Measurements from ENCODE around the gene SCRG1.

Gene SCRG1

GRCh38 chr4:173357939-173358338, 41.0 kb downstream of the SCRG1 start:
- no peak for DNase-seq

- no peak for DNase-seq
Observed at GRCh38 chr4:173347467-173347866, 51.4 kb downstream of the SCRG1 start.

GRCh38 chr4:173346074-173346473, 52.8 kb downstream of the SCRG1 start:
- no peak for DNase-seq

GRCh38 chr4:173345648-173346047, 53.3 kb downstream of the SCRG1 start:
- DNase-seq, result no peak

- no peak for DNase-seq
Observed at GRCh38 chr4:173343832-173344397, 55.0 kb downstream of the SCRG1 start.

GRCh38 chr4:173337463-173337862, 61.5 kb downstream of the SCRG1 start:
- DNase-seq, result no peak

GRCh38 chr4:173334891-173335752, 63.8 kb downstream of the SCRG1 start:
- peak; percentile 67 to 72 for DNase-seq

Data from activated CD4-positive, alpha-beta T cell treated with anti-CD3 and anti-CD28 coated beads, Interleukin-2, amount 50 U/mL, for 48 hours (primary cell).